A549 (cell line): ENCODE results near the gene SALL3. TPM values are rescaled to one million over a fixed set of nuclear protein-coding genes. Genes with fewer than 3 reads are reported as not detected.

Experiments
- ATAC-seq, 2 experiments: fragments of 200-7000 bp in 1 of 2; fragments of >200 bp in 1 of 2; cut with Nextera tagmentation in 1 of 2; cut with Tn5 transposase in 1 of 2; 3 replicates each; pipeline versions ENCODE4 v1.8.0 to v1.9.1; 2018 to 2020; ENCODE audit warnings: mild to moderate bottlenecking in 1 of 2, moderate library complexity in 1 of 2
- CTCF ChIA-PET: fragments of 300-600 bp; sonication (Branson Sonifier 250); formaldehyde crosslinking; extraction: SDS; loops from one replicate; lab custom pipeline; 2021; ENCODE audit warnings: antibody characterized with exemption, inconsistent platforms; lab: Yijun Ruan, JAX
- POLR2A ChIA-PET: fragments of 350-600 bp; formaldehyde crosslinking; extraction: SDS; loops from one replicate; lab custom pipeline; 2021; ENCODE audit warnings: antibody characterized with exemption, inconsistent platforms; lab: Yijun Ruan, JAX
- DNase-seq, 2 experiments: peaks; one replicate each; pipeline versions ENCODE4 v3.0.0 to v3.0.0-alpha.2; 2011 to 2016; ENCODE audit warnings: low read depth in 1 of 2, low spot score in 1 of 2
- FAIRE-seq: peaks from 2 replicates; lab custom pipeline; 2011; peaks lifted over from hg19 to GRCh38; lab: Jason Lieb, UNC
- H3K27ac ChIP-seq, 2 experiments: fragments of >200 bp; sonication (Bioruptor Twin); formaldehyde crosslinking; 3 replicates each; pipeline ENCODE4 v1.5.1; 2016 to 2017
- H3K4me1 ChIP-seq: fragments of >200 bp; sonication (Bioruptor Twin); formaldehyde crosslinking; 3 replicates; pipeline ENCODE4 v1.6.1; 2016
- H3K4me2 ChIP-seq: fragments of >200 bp; sonication (Bioruptor Twin); formaldehyde crosslinking; 3 replicates; pipeline ENCODE4 v1.6.1; 2016
- H3K4me3 ChIP-seq: fragments of >200 bp; sonication (Bioruptor Twin); formaldehyde crosslinking; 3 replicates; pipeline ENCODE4 v1.5.1; 2016
- H3K9me3 ChIP-seq: fragments of >200 bp; sonication (Bioruptor Twin); formaldehyde crosslinking; 3 replicates; pipeline ENCODE4 v1.6.1; 2016
- BHLHE40 ChIP-seq: IDR thresholded peaks from 2 replicates; pipeline ENCODE4 v1.6.1; 2012; ENCODE audit warnings: low read depth, low read length, inconsistent platforms
- CBX2 ChIP-seq: fragments of 200-600 bp; sonication (generic); IDR thresholded peaks from 2 replicates; pipeline ENCODE4 v1.6.1; 2016; ENCODE audit warnings: low read depth, mild to moderate bottlenecking, borderline replicate concordance
- CBX8 ChIP-seq: fragments of 200-600 bp; sonication (generic); IDR thresholded peaks from 2 replicates; pipeline ENCODE4 v1.6.1; 2016
- CEBPB ChIP-seq, 2 experiments: fragments of >200 bp in 1 of 2; sonication (Bioruptor Twin) in 1 of 2; formaldehyde crosslinking in 1 of 2; IDR thresholded peaks; 2 replicates each; pipeline ENCODE4 v1.6.1; 2012 to 2016
- EP300 ChIP-seq, 2 experiments: fragments of >200 bp; sonication (Bioruptor Twin); formaldehyde crosslinking; IDR thresholded peaks; 2 replicates in 1 of 2; 3 replicates in 1 of 2; pipeline ENCODE4 v1.6.1; 2016 to 2017
- ESRRA ChIP-seq: fragments of 150-350 bp; IDR thresholded peaks from 2 replicates; pipeline ENCODE4 v1.6.1; 2014; ENCODE audit warnings: mild to moderate bottlenecking, low read length, borderline replicate concordance
- FOSB ChIP-seq: fragments of 250-450 bp; sonication (Bioruptor Pico); IDR thresholded peaks from 2 replicates; pipeline ENCODE4 v1.5.0; 2020; ENCODE audit warnings: mild to moderate bottlenecking, moderate library complexity
- FOSL2 ChIP-seq, 2 experiments: fragments of 450-650 bp in 1 of 2; fragments of >200 bp in 1 of 2; sonication (Bioruptor Twin) in 1 of 2; formaldehyde crosslinking; IDR thresholded peaks; 2 replicates each; pipeline versions ENCODE4 v1.5.0 to v1.6.1; 2016 to 2020; ENCODE audit warnings: mild to moderate bottlenecking in 1 of 2, moderate library complexity in 1 of 2
- GATA3 ChIP-seq: IDR thresholded peaks from 2 replicates; pipeline ENCODE4 v1.6.1; 2012; ENCODE audit warnings: borderline replicate concordance
- HDAC2 ChIP-seq: fragments of 200-600 bp; sonication (generic); IDR thresholded peaks from 2 replicates; pipeline ENCODE4 v1.6.1; 2016
- HOXB5 ChIP-seq: fragments of 250-450 bp; sonication (Bioruptor Pico); IDR thresholded peaks from 2 replicates; pipeline ENCODE4 v1.5.0; 2020; ENCODE audit warnings: mild to moderate bottlenecking, moderate library complexity
- MAZ ChIP-seq: fragments of 150-350 bp; IDR thresholded peaks from 2 replicates; pipeline ENCODE4 v1.6.1; 2014; ENCODE audit warnings: antibody characterized with exemption, low read depth, low read length, borderline replicate concordance
- NR3C1 ChIP-seq: fragments of >200 bp; sonication (Bioruptor Twin); formaldehyde crosslinking; IDR thresholded peaks from 3 replicates; pipeline ENCODE4 v1.6.1; 2017
- POLR2A ChIP-seq: IDR thresholded peaks from 2 replicates; pipeline ENCODE4 v1.6.1; 2012; ENCODE audit warnings: mild to moderate bottlenecking, low read length
- POLR2AphosphoS2 ChIP-seq: conservative IDR thresholded peaks from 2 replicates; pipeline ENCODE4 v1.6.1; 2012; ENCODE audit warnings: low read length, improper control_type of control experiment, inconsistent platforms
- RAD21 ChIP-seq, 2 experiments: fragments of >200 bp in 1 of 2; sonication (Bioruptor Twin) in 1 of 2; formaldehyde crosslinking in 1 of 2; IDR thresholded peaks in 1 of 2; conservative IDR thresholded peaks in 1 of 2; 2 replicates in 1 of 2; 3 replicates in 1 of 2; pipeline ENCODE4 v1.6.1; 2012 to 2018; ENCODE audit warnings: inconsistent platforms in 1 of 2
- RARB ChIP-seq: fragments of 250-450 bp; sonication (Bioruptor Pico); IDR thresholded peaks from 2 replicates; pipeline ENCODE4 v1.8.0; 2021; ENCODE audit warnings: mild to moderate bottlenecking, moderate library complexity
- RCOR1 ChIP-seq: fragments of 150-350 bp; IDR thresholded peaks from 2 replicates; pipeline ENCODE4 v1.6.1; 2014; ENCODE audit warnings: antibody characterized with exemption, low read length, low read depth
- RNF2 ChIP-seq: fragments of 200-600 bp; sonication (generic); IDR thresholded peaks from 2 replicates; pipeline ENCODE4 v1.6.1; 2016; ENCODE audit warnings: low read depth, mild to moderate bottlenecking, antibody characterized with exemption, moderate library complexity, borderline replicate concordance
- SMC3 ChIP-seq: fragments of >200 bp; sonication (Bioruptor Twin); formaldehyde crosslinking; IDR thresholded peaks from 3 replicates; pipeline ENCODE4 v1.6.1; 2018; ENCODE audit warnings: inconsistent platforms
- SREBF2 ChIP-seq: fragments of 450-650 bp; IDR thresholded peaks from 2 replicates; pipeline ENCODE4 v1.6.1; 2014; ENCODE audit warnings: mild to moderate bottlenecking, moderate library complexity
- ZFP36 ChIP-seq: fragments of 450-650 bp; IDR thresholded peaks from 2 replicates; pipeline ENCODE4 v1.6.1; 2014; ENCODE audit warnings: borderline replicate concordance; ENCODE audit not compliant: partially characterized antibody
- ZSCAN20 ChIP-seq: fragments of 250-450 bp; sonication (Bioruptor Pico); IDR thresholded peaks from 2 replicates; pipeline ENCODE4 v1.8.0; 2022; ENCODE audit warnings: mild to moderate bottlenecking, moderate library complexity
- WGBS: methylation state at CpG from one replicate; pipeline ENCODE4 v1.1.6; 2017; ENCODE audit errors: missing lambda C conversion rate; 5-methylcytosine and 5-hydroxymethylcytosine counted together
- polyA plus RNA-seq, 4 experiments: library from polyadenylated mRNA; depleted of rRNA in 3 of 4; stranded (reverse); fragments of >200 nt; fragmentation: RNase III in 1 of 4; extraction: RNeasy Plus Mini Kit Qiagen cat#74134 plus additional on column Dnase treatment in 1 of 4; gene quantifications; 2 replicates in 3 of 4; 3 replicates in 1 of 4; pipeline ENCODE4 v1.2.3, GENCODE V29; 2011 to 2017
- TF ChIP-seq, protein P1 (sequence below): fragments of 150-350 bp; IDR thresholded peaks from 2 replicates; pipeline ENCODE4 v1.6.1; 2014; ENCODE audit warnings: low read depth, mild to moderate bottlenecking, low read length
- TF ChIP-seq, protein P2 (sequence below): IDR thresholded peaks from 2 replicates; pipeline ENCODE4 v1.6.1; 2012
- TF ChIP-seq, protein P3 (sequence below): IDR thresholded peaks from 2 replicates; pipeline ENCODE4 v1.6.1; 2012
- TF ChIP-seq, protein P4 (sequence below): fragments of 250-450 bp; sonication (Bioruptor Pico); IDR thresholded peaks from 2 replicates; pipeline ENCODE4 v1.5.0; 2020; ENCODE audit warnings: low read depth, mild to moderate bottlenecking, moderate library complexity
- TF ChIP-seq, protein P5 (sequence below): fragments of 250-450 bp; sonication (Bioruptor Pico); IDR thresholded peaks from 2 replicates; pipeline ENCODE4 v1.5.0; 2021; ENCODE audit warnings: mild to moderate bottlenecking, moderate library complexity, borderline replicate concordance
- TF ChIP-seq, protein P6 (sequence below): IDR thresholded peaks from 2 replicates; pipeline ENCODE4 v1.6.1; 2012; ENCODE audit warnings: low read depth, borderline replicate concordance
- TF ChIP-seq, protein P7 (sequence below): fragments of >200 bp; sonication (Bioruptor Twin); formaldehyde crosslinking; IDR thresholded peaks from 3 replicates; pipeline ENCODE4 v1.5.1; 2016

Gene SALL3
- polyA plus RNA-seq, 2 of the 4 experiments (the other 2 are of a cell fraction), result not detected

DNA sequence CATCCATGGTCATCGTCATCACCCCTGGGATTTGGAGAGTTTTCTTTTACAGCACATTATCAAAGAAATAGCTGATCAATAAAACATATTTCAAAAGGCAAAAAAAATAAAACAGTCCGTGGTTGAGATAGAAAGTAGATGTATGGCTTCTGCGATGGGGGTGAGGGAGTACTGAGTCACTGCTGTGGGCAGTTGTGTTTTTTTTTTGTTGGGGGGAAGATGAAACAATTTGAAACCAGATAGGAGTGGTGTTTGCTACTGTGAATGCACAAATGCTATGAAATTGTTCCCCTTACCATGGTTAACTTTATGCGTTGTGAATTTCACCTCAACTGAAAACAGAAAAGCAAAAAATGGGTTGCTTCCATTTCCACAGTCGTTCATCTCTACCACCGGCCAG lies 11.9 kb upstream of the SALL3 start:
- POLR2A ChIA-PET, result no interaction called here
- 19% methylated on average over 6 of the region's 6 CpGs for WGBS
- no peak for ATAC-seq
- DNase-seq, result no peak
- Histone ChIP-seq H3K4me1 (no peaks in the 10 kb centered on the region), H3K9me3 (no peaks in the 10 kb centered on the region), H3K27ac (no peak overlapping the region), H3K4me2 (no peak overlapping the region), H3K4me3 (no peak overlapping the region)
- CTCF ChIA-PET, result no interaction called here
- TF ChIP-seq GATA3, result no peak
- TF ChIP-seq NR3C1, result no peak
- no peak for TF ChIP-seq FOSB (CRISPR knock-in tag)
- TF ChIP-seq RAD21 (conservative IDR thresholded peaks at IDR 0.05 in 1 of 2, IDR thresholded peaks at IDR 0.05 in 1 of 2), result no peak
- no peak for TF ChIP-seq RCOR1
- no peak for TF ChIP-seq CEBPB (IDR thresholded peaks at IDR 0.05)
- no peak for TF ChIP-seq HDAC2
- no peak for TF ChIP-seq FOSL2 (IDR thresholded peaks at IDR 0.05)
- TF ChIP-seq FOSL2 (CRISPR knock-in tag; IDR thresholded peaks at IDR 0.05), result no peak
- no peak for TF ChIP-seq RARB (CRISPR knock-in tag)
- TF ChIP-seq ZSCAN20 (CRISPR knock-in tag), result no peak
- no peak for TF ChIP-seq MAZ
- no peak for TF ChIP-seq BHLHE40
- TF ChIP-seq CBX8, result no peak
- TF ChIP-seq, protein P1, sequence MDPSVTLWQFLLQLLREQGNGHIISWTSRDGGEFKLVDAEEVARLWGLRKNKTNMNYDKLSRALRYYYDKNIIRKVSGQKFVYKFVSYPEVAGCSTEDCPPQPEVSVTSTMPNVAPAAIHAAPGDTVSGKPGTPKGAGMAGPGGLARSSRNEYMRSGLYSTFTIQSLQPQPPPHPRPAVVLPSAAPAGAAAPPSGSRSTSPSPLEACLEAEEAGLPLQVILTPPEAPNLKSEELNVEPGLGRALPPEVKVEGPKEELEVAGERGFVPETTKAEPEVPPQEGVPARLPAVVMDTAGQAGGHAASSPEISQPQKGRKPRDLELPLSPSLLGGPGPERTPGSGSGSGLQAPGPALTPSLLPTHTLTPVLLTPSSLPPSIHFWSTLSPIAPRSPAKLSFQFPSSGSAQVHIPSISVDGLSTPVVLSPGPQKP, result no peak
- TF ChIP-seq CBX2, result no peak
- TF ChIP-seq, protein P2, sequence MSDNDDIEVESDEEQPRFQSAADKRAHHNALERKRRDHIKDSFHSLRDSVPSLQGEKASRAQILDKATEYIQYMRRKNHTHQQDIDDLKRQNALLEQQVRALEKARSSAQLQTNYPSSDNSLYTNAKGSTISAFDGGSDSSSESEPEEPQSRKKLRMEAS, result no peak
- TF ChIP-seq, protein P3, sequence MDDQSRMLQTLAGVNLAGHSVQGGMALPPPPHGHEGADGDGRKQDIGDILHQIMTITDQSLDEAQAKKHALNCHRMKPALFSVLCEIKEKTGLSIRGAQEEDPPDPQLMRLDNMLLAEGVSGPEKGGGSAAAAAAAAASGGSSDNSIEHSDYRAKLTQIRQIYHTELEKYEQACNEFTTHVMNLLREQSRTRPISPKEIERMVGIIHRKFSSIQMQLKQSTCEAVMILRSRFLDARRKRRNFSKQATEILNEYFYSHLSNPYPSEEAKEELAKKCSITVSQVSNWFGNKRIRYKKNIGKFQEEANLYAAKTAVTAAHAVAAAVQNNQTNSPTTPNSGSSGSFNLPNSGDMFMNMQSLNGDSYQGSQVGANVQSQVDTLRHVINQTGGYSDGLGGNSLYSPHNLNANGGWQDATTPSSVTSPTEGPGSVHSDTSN, result no peak
- FAIRE-seq, result no peak

DNA sequence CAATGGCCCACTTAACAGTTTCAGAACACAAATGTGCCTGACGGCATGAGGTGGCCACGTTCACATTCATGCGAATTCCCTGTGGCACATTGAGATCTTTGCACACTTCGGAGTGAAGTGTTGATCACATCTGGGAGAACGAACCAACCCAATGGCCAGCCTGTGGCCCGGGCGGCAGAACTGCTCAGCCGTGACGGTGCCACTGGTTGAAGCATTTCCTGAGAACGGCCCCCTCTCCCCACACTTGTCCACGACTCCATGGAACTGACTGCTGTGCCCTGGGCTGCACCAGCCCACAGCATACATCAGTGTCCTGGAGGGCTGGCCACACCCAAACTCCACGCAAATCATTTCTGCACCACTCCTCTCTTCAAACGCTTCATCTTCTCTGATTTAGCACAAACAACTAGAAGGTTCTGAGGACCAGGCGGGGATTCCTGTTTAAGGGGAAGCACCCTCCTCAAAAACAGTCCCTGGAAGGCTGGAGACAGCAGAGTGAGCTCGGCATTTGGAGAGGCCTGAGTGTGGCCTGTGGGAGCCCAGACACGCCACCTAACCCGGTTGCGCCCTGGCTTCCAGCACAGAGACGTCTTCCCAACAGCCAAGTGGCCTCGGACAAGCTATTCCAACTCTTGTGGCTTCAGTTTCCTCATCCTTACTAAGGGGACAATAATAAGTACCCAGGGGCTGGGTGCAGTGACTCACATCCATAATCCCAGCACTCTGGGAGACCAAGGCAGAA lies 9.9 kb upstream of the SALL3 start:
- POLR2A ChIA-PET, result no interaction called here
- DNase-seq (no peak), ATAC-seq (no peak), FAIRE-seq (no peak)
- H3K4me2 ChIP-seq, result no peak overlapping the region
- H3K4me3 ChIP-seq, result no peak overlapping the region
- H3K4me1 ChIP-seq, result no peaks in the 10 kb centered on the region
- no peaks in the 10 kb centered on the region for H3K9me3 ChIP-seq
- CTCF ChIA-PET, result no interaction called here
- no peak for TF ChIP-seq ZSCAN20 (CRISPR knock-in tag)
- TF ChIP-seq HDAC2, result no peak
- TF ChIP-seq SMC3, result no peak
- no peak for TF ChIP-seq RNF2
- TF ChIP-seq POLR2A, result no peak
- no peak for TF ChIP-seq SREBF2
- TF ChIP-seq, protein P4, sequence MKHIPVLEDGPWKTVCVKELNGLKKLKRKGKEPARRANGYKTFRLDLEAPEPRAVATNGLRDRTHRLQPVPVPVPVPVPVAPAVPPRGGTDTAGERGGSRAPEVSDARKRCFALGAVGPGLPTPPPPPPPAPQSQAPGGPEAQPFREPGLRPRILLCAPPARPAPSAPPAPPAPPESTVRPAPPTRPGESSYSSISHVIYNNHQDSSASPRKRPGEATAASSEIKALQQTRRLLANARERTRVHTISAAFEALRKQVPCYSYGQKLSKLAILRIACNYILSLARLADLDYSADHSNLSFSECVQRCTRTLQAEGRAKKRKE (CRISPR knock-in tag), result no peak
- no peak for TF ChIP-seq ESRRA
- TF ChIP-seq, protein P5, sequence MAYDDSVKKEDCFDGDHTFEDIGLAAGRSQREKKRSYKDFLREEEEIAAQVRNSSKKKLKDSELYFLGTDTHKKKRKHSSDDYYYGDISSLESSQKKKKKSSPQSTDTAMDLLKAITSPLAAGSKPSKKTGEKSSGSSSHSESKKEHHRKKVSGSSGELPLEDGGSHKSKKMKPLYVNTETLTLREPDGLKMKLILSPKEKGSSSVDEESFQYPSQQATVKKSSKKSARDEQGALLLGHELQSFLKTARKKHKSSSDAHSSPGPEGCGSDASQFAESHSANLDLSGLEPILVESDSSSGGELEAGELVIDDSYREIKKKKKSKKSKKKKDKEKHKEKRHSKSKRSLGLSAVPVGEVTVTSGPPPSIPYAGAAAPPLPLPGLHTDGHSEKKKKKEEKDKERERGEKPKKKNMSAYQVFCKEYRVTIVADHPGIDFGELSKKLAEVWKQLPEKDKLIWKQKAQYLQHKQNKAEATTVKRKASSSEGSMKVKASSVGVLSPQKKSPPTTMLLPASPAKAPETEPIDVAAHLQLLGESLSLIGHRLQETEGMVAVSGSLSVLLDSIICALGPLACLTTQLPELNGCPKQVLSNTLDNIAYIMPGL (CRISPR knock-in tag), result no peak
- no peak for TF ChIP-seq HOXB5
- TF ChIP-seq MAZ, result no peak
- no peak for TF ChIP-seq POLR2AphosphoS2
- TF ChIP-seq, protein P6, sequence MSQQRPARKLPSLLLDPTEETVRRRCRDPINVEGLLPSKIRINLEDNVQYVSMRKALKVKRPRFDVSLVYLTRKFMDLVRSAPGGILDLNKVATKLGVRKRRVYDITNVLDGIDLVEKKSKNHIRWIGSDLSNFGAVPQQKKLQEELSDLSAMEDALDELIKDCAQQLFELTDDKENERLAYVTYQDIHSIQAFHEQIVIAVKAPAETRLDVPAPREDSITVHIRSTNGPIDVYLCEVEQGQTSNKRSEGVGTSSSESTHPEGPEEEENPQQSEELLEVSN, result no peak
- TF ChIP-seq, protein P2, result no peak
- no peak for TF ChIP-seq ZFP36
- TF ChIP-seq EP300 (IDR thresholded peaks at IDR 0.05), result no peak
- TF ChIP-seq, protein P7, sequence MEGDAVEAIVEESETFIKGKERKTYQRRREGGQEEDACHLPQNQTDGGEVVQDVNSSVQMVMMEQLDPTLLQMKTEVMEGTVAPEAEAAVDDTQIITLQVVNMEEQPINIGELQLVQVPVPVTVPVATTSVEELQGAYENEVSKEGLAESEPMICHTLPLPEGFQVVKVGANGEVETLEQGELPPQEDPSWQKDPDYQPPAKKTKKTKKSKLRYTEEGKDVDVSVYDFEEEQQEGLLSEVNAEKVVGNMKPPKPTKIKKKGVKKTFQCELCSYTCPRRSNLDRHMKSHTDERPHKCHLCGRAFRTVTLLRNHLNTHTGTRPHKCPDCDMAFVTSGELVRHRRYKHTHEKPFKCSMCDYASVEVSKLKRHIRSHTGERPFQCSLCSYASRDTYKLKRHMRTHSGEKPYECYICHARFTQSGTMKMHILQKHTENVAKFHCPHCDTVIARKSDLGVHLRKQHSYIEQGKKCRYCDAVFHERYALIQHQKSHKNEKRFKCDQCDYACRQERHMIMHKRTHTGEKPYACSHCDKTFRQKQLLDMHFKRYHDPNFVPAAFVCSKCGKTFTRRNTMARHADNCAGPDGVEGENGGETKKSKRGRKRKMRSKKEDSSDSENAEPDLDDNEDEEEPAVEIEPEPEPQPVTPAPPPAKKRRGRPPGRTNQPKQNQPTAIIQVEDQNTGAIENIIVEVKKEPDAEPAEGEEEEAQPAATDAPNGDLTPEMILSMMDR, result no peak
- 48% methylated on average over 11 of the region's 20 CpGs for WGBS
- no peak overlapping the region for H3K27ac ChIP-seq
